Measurements from ENCODE around the gene ZNF608.
A peak's percentile ranks its signal among the peaks of the same experiment; 100 is the strongest.

ZNF608 gene

GRCh38 chr5:124729720-124730359 is 16.6 kb downstream of the ZNF608 start:
- FAIRE-seq, result peak; percentile 96
- TF ChIP-seq CTCF (IDR thresholded peaks at IDR 0.05; ENCODE audit: insufficient read depth, missing control alignments), result no peak

GRCh38 chr5:124728968-124729332 is 17.5 kb downstream of the ZNF608 start:
- no peak for TF ChIP-seq CTCF (IDR thresholded peaks at IDR 0.05; ENCODE audit: insufficient read depth, missing control alignments)
- FAIRE-seq, result no peak
- no peak for DNase-seq (ENCODE audit: insufficient read length, low spot score)

More at GRCh38 chr5:124729720-124730359, 16.6 kb downstream of the ZNF608 start:
- DNase-seq (ENCODE audit: insufficient read length, low spot score), result no peak

- FAIRE-seq, result peak; percentile 6
- TF ChIP-seq CTCF (IDR thresholded peaks at IDR 0.05; ENCODE audit: insufficient read depth, missing control alignments), result no peak
- no peak for DNase-seq (ENCODE audit: insufficient read length, low spot score)
Measured at GRCh38 chr5:124728331-124728967, 18.0 kb downstream of the ZNF608 start.

- DNase-seq (ENCODE audit: insufficient read length, low spot score), result no peak
- FAIRE-seq, result no peak
- no peak for TF ChIP-seq CTCF (IDR thresholded peaks at IDR 0.05; ENCODE audit: insufficient read depth, missing control alignments)
Measured at GRCh38 chr5:124726631-124727362, 19.6 kb downstream of the ZNF608 start.

- FAIRE-seq (no peak), DNase-seq (ENCODE audit: insufficient read length, low spot score) (no peak)
- no peak for TF ChIP-seq CTCF (IDR thresholded peaks at IDR 0.05; ENCODE audit: insufficient read depth, missing control alignments)
Measured at GRCh38 chr5:124725622-124726258, 20.7 kb downstream of the ZNF608 start.

GRCh38 chr5:124725040-124725434 is 21.4 kb downstream of the ZNF608 start:
- no peak for TF ChIP-seq CTCF (IDR thresholded peaks at IDR 0.05; ENCODE audit: insufficient read depth, missing control alignments)
- DNase-seq (ENCODE audit: insufficient read length, low spot score) (no peak), FAIRE-seq (no peak)

Measured in D721Med (cell line).